Breast epithelium (tissue), 4 donors: ENCODE results near the gene RIN1. TPM values are rescaled to one million over a fixed set of nuclear protein-coding genes. Genes with fewer than 3 reads are reported as not detected.

Source experiments
- DNase-seq, 2 donors: peaks; one replicate each; pipeline ENCODE4 v3.0.0-alpha.2; 2019; ENCODE audit warnings: low spot score in 2 of 2
- H3K27ac ChIP-seq, 2 donors: fragments of 200-600 bp; sonication (generic) in 1 of 2; one replicate each; pipeline ENCODE4 v1.5.1; 2016 to 2019; ENCODE audit warnings: mild to moderate bottlenecking in 1 of 2
- H3K27me3 ChIP-seq, 2 donors: fragments of 200-600 bp; sonication (generic) in 1 of 2; one replicate each; pipeline versions ENCODE4 v1.5.1 to v1.6.0; 2017 to 2019; ENCODE audit warnings: control low read depth in 1 of 2, mild to moderate bottlenecking in 1 of 2
- H3K36me3 ChIP-seq: fragments of 200-600 bp; one replicate; pipeline ENCODE4 v1.5.1; 2019
- H3K4me1 ChIP-seq, 2 donors: fragments of 200-600 bp; sonication (generic); one replicate each; pipeline ENCODE4 v1.5.1; 2016 to 2019; ENCODE audit warnings: control low read depth in 1 of 2
- H3K4me3 ChIP-seq, 3 donors: fragments of 200-600 bp; sonication (generic); 1 replicate in 2 of 3; 2 replicates in 1 of 3; pipeline ENCODE4 v1.5.1; 2016 to 2019; ENCODE audit warnings: mild to moderate bottlenecking in 3 of 3, moderate library complexity in 2 of 3
- H3K9me3 ChIP-seq, 2 donors: fragments of 200-600 bp; sonication (generic) in 1 of 2; one replicate each; pipeline ENCODE4 v1.5.1; 2016 to 2019; ENCODE audit warnings: control low read depth in 1 of 2
- CTCF ChIP-seq, 3 donors: fragments of 450-650 bp; IDR thresholded peaks; one replicate each; pipeline ENCODE4 v1.5.1; 2016 to 2017; ENCODE audit warnings: antibody characterized with exemption in 3 of 3, mild to moderate bottlenecking in 3 of 3, moderate library complexity in 3 of 3
- POLR2A ChIP-seq: fragments of 450-650 bp; IDR thresholded peaks from one replicate; pipeline ENCODE4 v1.6.1; 2016; ENCODE audit warnings: antibody characterized with exemption, mild to moderate bottlenecking, moderate library complexity
- POLR2AphosphoS5 ChIP-seq, 3 donors: sonication (generic); formaldehyde crosslinking; IDR thresholded peaks; one replicate each; pipeline ENCODE4 v1.6.1; 2017; ENCODE audit warnings: antibody characterized with exemption in 3 of 3
- intact Hi-C: fragments of 100-400 bp; cut with DNase I; formaldehyde crosslinking; loops from one replicate; pipeline ENCODE4 v1.15.1; 2023; ENCODE audit warnings: low total_unique reads
- total RNA-seq, 3 donors: library from RNA; depleted of rRNA; stranded (reverse); fragments of >200 nt; gene quantifications; one replicate each; pipeline ENCODE4 v1.1.0, GENCODE V29; 2016

RIN1 gene
- total RNA-seq, 3 donors from 2014 or later: 3.2 to 6.6 (median 5.2) TPM

DNA sequence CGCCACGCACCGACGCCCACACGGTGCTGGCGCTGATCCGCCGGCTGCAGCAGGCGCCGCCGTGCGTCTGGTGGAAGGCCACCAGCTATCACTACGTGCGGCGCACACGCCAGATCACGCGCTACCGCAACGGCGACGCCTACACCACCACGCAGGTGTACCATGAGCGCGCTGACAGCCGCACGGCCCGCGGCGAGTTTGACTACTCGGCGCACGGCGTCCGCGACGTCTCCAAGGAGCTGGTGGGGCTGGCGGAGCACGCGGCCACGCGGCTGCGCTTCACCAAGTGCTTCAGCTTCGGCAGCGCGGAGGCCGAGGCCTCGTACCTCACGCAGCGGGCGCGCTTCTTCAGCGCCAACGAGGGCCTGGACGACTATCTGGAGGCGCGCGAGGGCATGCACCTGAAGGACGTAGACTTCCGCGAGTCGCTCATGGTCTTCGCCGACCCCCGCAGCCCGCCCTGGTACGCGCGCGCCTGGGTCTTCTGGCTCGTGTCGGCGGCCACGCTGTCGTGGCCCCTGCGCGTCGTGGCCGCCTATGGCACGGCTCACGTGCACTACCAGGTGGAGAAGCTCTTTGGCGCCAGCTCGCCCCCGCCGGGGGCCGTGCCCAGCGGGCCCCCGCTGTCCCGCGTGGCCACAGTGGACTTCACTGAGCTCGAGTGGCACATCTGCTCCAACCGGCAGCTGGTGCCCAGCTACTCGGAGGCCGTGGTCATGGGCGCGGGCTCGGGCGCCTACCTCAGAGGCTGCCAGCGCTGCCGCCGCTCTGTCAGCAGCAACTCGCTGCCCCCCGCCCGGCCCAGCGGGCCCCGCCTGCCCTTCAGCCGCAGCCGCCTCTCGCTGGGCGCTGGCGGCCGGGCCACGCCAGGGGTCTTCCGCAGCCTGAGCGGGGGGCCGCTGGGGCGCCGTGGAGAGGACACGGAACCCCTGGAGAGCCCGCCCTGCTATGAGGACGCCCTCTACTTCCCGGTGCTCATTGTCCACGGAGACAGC, 41.3 kb downstream of the RIN1 start:
- Histone ChIP-seq H3K27ac (no peak overlapping the region), H3K4me1 (peaks cover 0 to 2% of the 10 kb centered on the region in 2 donors), H3K4me3 (no peak overlapping the region), H3K27me3 (peaks cover 5 to 39% of the 10 kb centered on the region in 2 donors), H3K36me3 (no peaks in the 10 kb centered on the region), H3K9me3 (no peaks in the 10 kb centered on the region)
- intact Hi-C loops: no loop called here
- TF ChIP-seq CTCF (IDR thresholded peaks at IDR 0.05) (no peak), POLR2A (no peak), POLR2AphosphoS5 (IDR thresholded peaks at IDR 0.05) (no peak)
- DNase-seq: no peak

DNA sequence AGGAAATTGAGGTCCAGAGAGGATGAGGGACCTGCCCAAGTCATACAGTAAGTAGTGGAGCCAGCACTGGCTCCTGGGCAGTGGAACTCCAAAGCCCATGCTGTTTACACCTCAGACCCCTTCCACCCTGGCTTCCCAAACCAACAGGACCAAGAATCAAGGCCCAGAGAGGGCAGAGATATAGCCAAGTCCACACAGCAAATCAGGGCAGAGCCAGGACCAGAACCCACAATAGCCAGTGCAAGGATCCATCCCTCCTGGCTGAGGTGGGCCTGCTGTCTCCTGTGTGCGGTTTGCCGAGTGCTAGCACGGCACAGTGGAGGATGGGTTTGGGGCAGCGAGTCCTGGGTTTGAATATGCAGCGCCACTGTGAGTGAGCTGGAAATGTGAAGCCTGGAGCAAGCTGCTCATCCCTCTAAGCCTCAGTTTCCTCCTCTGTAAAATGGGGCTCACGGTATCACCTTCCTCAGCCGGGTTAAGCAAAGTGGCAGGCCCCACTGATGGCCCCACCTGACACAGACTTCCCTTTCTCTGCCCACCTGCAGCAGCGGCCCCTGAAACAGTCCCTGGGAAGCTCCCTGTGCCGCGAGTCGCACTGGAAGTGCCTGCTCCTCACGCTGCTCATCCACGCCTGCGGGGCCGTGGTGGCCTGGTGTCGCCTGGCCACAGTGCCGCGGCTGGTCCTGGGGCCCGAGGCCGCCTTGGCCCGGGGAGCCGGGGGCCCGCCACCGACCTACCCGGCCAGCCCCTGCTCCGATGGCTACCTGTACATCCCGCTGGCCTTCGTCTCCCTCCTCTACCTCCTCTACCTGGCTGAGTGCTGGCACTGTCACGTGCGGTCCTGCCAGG, 42.2 kb downstream of the RIN1 start:
- DNase-seq: no peak
- TF ChIP-seq POLR2A (no peak), CTCF (IDR thresholded peaks at IDR 0.05) (no peak), POLR2AphosphoS5 (IDR thresholded peaks at IDR 0.05) (no peak)
- no peak overlapping the region for H3K4me3 ChIP-seq
- H3K27me3 ChIP-seq: peaks cover 5 to 39% of the 10 kb centered on the region in 2 donors
- H3K4me1 ChIP-seq: peaks cover 0 to 7% of the 10 kb centered on the region in 2 donors
- H3K9me3 ChIP-seq: no peaks in the 10 kb centered on the region
- H3K36me3 ChIP-seq: no peaks in the 10 kb centered on the region
- intact Hi-C loops: no loop called here
- H3K27ac ChIP-seq: no peak overlapping the region

- H3K27me3 ChIP-seq: peaks cover 5 to 39% of the 10 kb centered on the region in 2 donors
- H3K4me1 ChIP-seq: peaks cover 0 to 7% of the 10 kb centered on the region in 2 donors
- TF ChIP-seq CTCF (IDR thresholded peaks at IDR 0.05) (no peak), POLR2AphosphoS5 (IDR thresholded peaks at IDR 0.05) (no peak), POLR2A (no peak)
- no peak for DNase-seq
- H3K4me3 ChIP-seq: no peak overlapping the region
- H3K27ac ChIP-seq: no peak overlapping the region
- no peaks in the 10 kb centered on the region for H3K9me3 ChIP-seq
- no peaks in the 10 kb centered on the region for H3K36me3 ChIP-seq
- intact Hi-C loops: no loop called here
These were observed 42.9 kb downstream of the RIN1 start for GRCh38 chr11:66293352-66293751.

DNA sequence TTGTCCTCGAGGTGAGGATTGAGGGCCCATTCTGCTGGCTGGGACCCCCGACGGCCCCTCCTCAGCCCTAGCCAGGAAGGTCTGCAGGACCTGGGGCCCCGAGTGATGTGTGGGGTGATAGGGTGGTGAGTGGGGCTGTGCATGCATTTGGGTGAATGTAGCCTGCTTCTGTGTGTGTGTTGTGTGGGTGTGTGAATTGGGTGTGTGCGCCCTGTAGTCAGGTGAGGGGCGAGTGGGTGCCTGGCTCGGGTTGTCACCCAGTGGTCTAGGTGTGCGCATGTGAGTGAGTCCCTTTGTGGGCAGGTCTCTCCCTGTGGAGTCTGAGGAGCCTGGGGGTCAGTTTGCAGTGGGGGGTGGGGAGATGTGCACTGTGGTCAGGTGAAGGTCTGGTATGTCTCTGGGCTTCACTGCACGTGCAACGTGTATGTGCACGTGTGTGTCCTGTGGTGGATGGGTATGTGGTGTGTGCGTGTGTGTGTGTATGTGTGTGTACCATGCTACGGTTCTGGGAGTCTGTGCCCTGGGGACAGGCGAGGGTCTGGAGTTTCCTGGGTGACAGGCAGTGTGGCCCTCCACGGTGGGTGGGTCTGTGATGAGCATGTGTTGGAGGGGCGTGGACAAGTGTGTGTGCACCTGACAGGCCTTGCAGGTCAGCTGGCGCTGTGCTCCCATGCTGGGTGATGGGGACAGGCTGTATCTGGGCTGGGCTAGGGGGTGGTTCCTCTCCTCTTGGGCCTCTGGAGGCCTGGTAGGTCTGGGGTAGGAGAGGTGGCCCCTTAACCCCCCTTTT, 43.5 kb downstream of the RIN1 start:
- Histone ChIP-seq H3K27me3 (peaks cover 5 to 39% of the 10 kb centered on the region in 2 donors), H3K4me1 (peaks cover 0 to 13% of the 10 kb centered on the region in 2 donors), H3K9me3 (no peaks in the 10 kb centered on the region), H3K4me3 (peak overlapping the region in 1 of 3 donors; percentile 66), H3K27ac (no peak overlapping the region), H3K36me3 (no peaks in the 10 kb centered on the region)
- intact Hi-C loops: loop anchor here (1.0 kb wide), 1 partner anchor 33 kb away; no protein-coding TSS in a partner anchor
- TF ChIP-seq POLR2A (no peak), CTCF (IDR thresholded peaks at IDR 0.05) (no peak), POLR2AphosphoS5 (IDR thresholded peaks at IDR 0.05) (no peak)
- DNase-seq: no peak
